ENCODE results near the gene GUCY2C.
A peak's percentile ranks its signal among the peaks of the same experiment; 100 is the strongest.

GUCY2C gene

GRCh38 chr12:14681625-14682024 lies 14.8 kb downstream of the GUCY2C start:
- DNase-seq = no peak

- DNase-seq = no peak
Observed at GRCh38 chr12:14681190-14681589, 15.2 kb downstream of the GUCY2C start.

- DNase-seq = no peak
Observed at GRCh38 chr12:14678547-14679150, 17.8 kb downstream of the GUCY2C start.

- DNase-seq = no peak
Observed at GRCh38 chr12:14668591-14668990, 27.8 kb downstream of the GUCY2C start.

GRCh38 chr12:14665354-14666348 lies 30.7 kb downstream of the GUCY2C start:
- peak in 1 of 2 experiments; percentile 11 for DNase-seq

- peak; percentile 69 to 83 for DNase-seq
Observed at GRCh38 chr12:14664434-14665023, 31.9 kb downstream of the GUCY2C start.

- DNase-seq = peak in 1 of 2 experiments; percentile 16
Observed at GRCh38 chr12:14663002-14663401, 33.4 kb downstream of the GUCY2C start.

- DNase-seq = no peak
Observed at GRCh38 chr12:14656846-14657245, 39.6 kb downstream of the GUCY2C start.

GRCh38 chr12:14655284-14655683 lies 41.1 kb downstream of the GUCY2C start:
- DNase-seq = no peak

GRCh38 chr12:14654842-14655241 lies 41.6 kb downstream of the GUCY2C start:
- DNase-seq = no peak

- DNase-seq = no peak
Observed at GRCh38 chr12:14654416-14654815, 42.0 kb downstream of the GUCY2C start.

- DNase-seq = no peak
Observed at GRCh38 chr12:14652483-14652882, 43.9 kb downstream of the GUCY2C start.

- no peak for DNase-seq
Observed at GRCh38 chr12:14651371-14651770, 45.0 kb downstream of the GUCY2C start.

- DNase-seq = no peak
Observed at GRCh38 chr12:14650789-14651188, 45.6 kb downstream of the GUCY2C start.

GRCh38 chr12:14647028-14647750 lies 49.2 kb downstream of the GUCY2C start:
- DNase-seq = no peak

GRCh38 chr12:14643251-14643650 lies 53.1 kb downstream of the GUCY2C start:
- DNase-seq = peak; percentile 7 to 18

- no peak for DNase-seq
Observed at GRCh38 chr12:14638066-14638465, 58.3 kb downstream of the GUCY2C start.

GRCh38 chr12:14635776-14636175 lies 60.6 kb downstream of the GUCY2C start:
- DNase-seq = no peak

GRCh38 chr12:14630793-14631192 lies 65.6 kb downstream of the GUCY2C start:
- DNase-seq = no peak

GRCh38 chr12:14629832-14630710 lies 66.3 kb downstream of the GUCY2C start:
- DNase-seq = peak; percentile 85 to 91

- DNase-seq = no peak
Observed at GRCh38 chr12:14628771-14629170, 67.6 kb downstream of the GUCY2C start.

GRCh38 chr12:14621826-14622225 lies 74.6 kb downstream of the GUCY2C start:
- no peak for DNase-seq

Data from NCI-H526 (cell line).